ENCODE measurements around the gene RYR1. TPM values are rescaled to one million over a fixed set of nuclear protein-coding genes. Genes with fewer than 3 reads are reported as not detected.

RYR1 gene
- total and polyA plus RNA-seq, 2 of the 13 experiments (the other 11 are each of a cell fraction or from before 2014, with no cell fraction given): 0.03 TPM; not detected in 1

DNA sequence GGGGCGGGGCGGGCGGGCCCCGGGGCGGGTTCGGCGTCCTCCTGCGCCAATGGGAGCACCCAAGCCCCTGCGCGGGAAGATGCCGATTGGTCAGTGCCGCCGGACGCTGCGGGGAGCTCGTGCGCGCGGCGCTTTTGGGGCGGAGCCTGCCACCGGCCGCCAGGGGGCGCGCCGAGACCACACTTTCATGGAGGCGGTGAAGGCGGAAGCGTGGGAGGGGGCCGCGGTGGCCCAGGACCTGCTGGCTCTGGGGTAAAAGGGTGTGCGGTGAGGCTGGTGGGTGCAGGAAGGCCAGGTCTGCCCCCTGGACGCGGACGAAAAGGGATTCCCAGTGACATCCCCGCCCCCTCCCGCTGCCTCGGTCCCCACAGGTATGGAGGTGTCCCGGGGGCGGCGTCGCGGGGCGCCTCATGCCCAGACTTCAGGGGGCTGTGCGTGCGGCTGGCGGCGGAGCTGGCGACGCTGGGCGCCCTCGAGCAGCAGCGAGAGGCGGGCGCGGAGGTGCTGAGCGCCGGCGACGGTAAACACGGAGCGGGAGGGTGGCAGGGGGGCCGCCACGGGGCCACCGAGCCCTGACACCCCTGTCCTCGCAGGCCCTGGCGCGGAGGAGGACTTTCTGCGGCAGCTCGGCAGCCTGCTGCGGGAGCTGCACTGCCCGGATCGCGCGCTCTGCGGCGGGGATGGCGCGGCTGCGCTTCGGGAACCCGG is 30.4 kb upstream of the RYR1 start, which contains the start of gene FAM98C (continued):
- peak; percentile 76; the same call in 1 of the 2 replicates for TF ChIP-seq ZNF747 (CRISPR knock-in tag; IDR thresholded peaks at IDR 0.05; ENCODE audit: borderline replicate concordance)
- TF ChIP-seq EEA1 (CRISPR knock-in tag; IDR thresholded peaks at IDR 0.05; ENCODE audit: borderline replicate concordance): 0 out of 2 replicates have a peak, but pooled peaks have one; percentile 47
- TF ChIP-seq SMARCE1 (IDR thresholded peaks at IDR 0.05; ENCODE audit: borderline replicate concordance): no peak
- peak; percentile 90; the same call in 1 of the 2 replicates for TF ChIP-seq ZNF563 (CRISPR knock-in tag; IDR thresholded peaks at IDR 0.05)
- TF ChIP-seq ZBTB1 (CRISPR knock-in tag; IDR thresholded peaks at IDR 0.05; ENCODE audit: borderline replicate concordance): no peak
- TF ChIP-seq ZNF549 (CRISPR knock-in tag; IDR thresholded peaks at IDR 0.05): 0 out of 2 replicates have a peak, but pooled peaks have one; percentile 37
- peak; percentile 80 for TF ChIP-seq SAP130 (CRISPR knock-in tag; IDR thresholded peaks at IDR 0.05; ENCODE audit: low read depth)
- no peak for TF ChIP-seq RBM22 (optimal IDR thresholded peaks at IDR 0.05; ENCODE audit: low read length)
- peak; percentile 92 for TF ChIP-seq ZNF547 (CRISPR knock-in tag; IDR thresholded peaks at IDR 0.05)
- TF ChIP-seq ZSCAN12 (CRISPR knock-in tag; IDR thresholded peaks at IDR 0.05): peak; percentile 80; the same call in 1 of the 2 replicates
- peak; percentile 52 for TF ChIP-seq ZBTB38 (CRISPR knock-in tag; IDR thresholded peaks at IDR 0.05)
- TF ChIP-seq, protein P1, sequence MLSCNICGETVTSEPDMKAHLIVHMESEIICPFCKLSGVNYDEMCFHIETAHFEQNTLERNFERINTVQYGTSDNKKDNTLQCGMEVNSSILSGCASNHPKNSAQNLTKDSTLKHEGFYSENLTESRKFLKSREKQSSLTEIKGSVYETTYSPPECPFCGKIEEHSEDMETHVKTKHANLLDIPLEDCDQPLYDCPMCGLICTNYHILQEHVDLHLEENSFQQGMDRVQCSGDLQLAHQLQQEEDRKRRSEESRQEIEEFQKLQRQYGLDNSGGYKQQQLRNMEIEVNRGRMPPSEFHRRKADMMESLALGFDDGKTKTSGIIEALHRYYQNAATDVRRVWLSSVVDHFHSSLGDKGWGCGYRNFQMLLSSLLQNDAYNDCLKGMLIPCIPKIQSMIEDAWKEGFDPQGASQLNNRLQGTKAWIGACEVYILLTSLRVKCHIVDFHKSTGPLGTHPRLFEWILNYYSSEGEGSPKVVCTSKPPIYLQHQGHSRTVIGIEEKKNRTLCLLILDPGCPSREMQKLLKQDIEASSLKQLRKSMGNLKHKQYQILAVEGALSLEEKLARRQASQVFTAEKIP (CRISPR knock-in tag; IDR thresholded peaks at IDR 0.05; ENCODE audit: borderline replicate concordance): no peak
- TF ChIP-seq RFX5 (IDR thresholded peaks at IDR 0.05; ENCODE audit: low read depth, low read length): no peak
- 0 out of 2 replicates have a peak, but pooled peaks have one; percentile 77 for TF ChIP-seq ZHX1 (CRISPR knock-in tag; IDR thresholded peaks at IDR 0.05; ENCODE audit: low read depth)
- TF ChIP-seq ATF7 (IDR thresholded peaks at IDR 0.05): no peak
- no peak for TF ChIP-seq ATF7 (CRISPR knock-in tag; IDR thresholded peaks at IDR 0.05)
- TF ChIP-seq ZNF598 (CRISPR knock-in tag; IDR thresholded peaks at IDR 0.05; ENCODE audit: borderline replicate concordance): peak; percentile 92; the same call in 1 of the 2 replicates
- TF ChIP-seq ZNF557 (CRISPR knock-in tag; IDR thresholded peaks at IDR 0.05): 0 out of 2 replicates have a peak, but pooled peaks have one; percentile 40
- TF ChIP-seq ZNF337 (CRISPR knock-in tag; IDR thresholded peaks at IDR 0.05; ENCODE audit: borderline replicate concordance, low read depth): no peak
- TF ChIP-seq, protein P2, sequence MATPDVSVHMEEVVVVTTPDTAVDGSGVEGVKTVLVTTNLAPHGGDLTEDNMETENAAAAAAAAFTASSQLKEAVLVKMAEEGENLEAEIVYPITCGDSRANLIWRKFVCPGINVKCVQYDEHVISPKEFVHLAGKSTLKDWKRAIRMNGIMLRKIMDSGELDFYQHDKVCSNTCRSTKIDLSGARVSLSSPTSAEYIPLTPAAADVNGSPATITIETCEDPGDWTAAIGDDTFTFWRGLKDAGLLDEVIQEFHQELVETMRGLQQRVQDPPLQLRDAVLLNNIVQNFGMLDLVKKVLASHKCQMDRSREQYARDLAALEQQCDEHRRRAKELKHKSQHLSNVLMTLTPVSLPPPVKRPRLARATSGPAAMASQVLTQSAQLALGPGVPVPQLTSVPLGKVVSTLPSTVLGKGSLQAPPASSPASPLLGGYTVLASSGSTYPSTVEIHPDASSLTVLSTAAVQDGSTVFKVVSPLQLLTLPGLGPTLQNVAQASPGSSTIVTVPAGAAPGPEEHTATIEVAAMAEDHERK (CRISPR knock-in tag; IDR thresholded peaks at IDR 0.05; ENCODE audit: low read depth): peak; percentile 57; the same call in 1 of the 2 replicates
- TF ChIP-seq NFE2L1 (CRISPR knock-in tag; IDR thresholded peaks at IDR 0.05; ENCODE audit: borderline replicate concordance): no peak
- peak; percentile 84 for TF ChIP-seq KMT2B (CRISPR knock-in tag; IDR thresholded peaks at IDR 0.05)
- TF ChIP-seq TBL1XR1 (IDR thresholded peaks at IDR 0.05; ENCODE audit: borderline replicate concordance, low read length, partially characterized antibody): no peak
- TF ChIP-seq IKZF4 (CRISPR knock-in tag; IDR thresholded peaks at IDR 0.05; ENCODE audit: borderline replicate concordance, low read depth, not compliant biosample characterization): no peak
- TF ChIP-seq ETV5 (CRISPR knock-in tag; IDR thresholded peaks at IDR 0.05; ENCODE audit: borderline replicate concordance): peak; percentile 90
